ENCODE data around the gene DNAJC1.
A peak's percentile ranks its signal among the peaks of the same experiment; 100 is the strongest.

DNAJC1 gene

GRCh38 chr10:21950566-21950965, 53.0 kb downstream of the DNAJC1 start:
- FAIRE-seq = no peak
- TF ChIP-seq POLR2AphosphoS5 (IDR thresholded peaks at IDR 0.05; ENCODE audit: low read depth, low read length) (no peak), TAF1 (IDR thresholded peaks at IDR 0.05; ENCODE audit: borderline replicate concordance, low read depth, low read length) (no peak), POLR2A (IDR thresholded peaks at IDR 0.05; ENCODE audit: low read depth, low read length) (no peak)
- DNase-seq (ENCODE audit: insufficient read length) = no peak

GRCh38 chr10:21946946-21947345, 56.6 kb downstream of the DNAJC1 start:
- TF ChIP-seq POLR2AphosphoS5 (IDR thresholded peaks at IDR 0.05; ENCODE audit: low read depth, low read length) (no peak), TAF1 (IDR thresholded peaks at IDR 0.05; ENCODE audit: borderline replicate concordance, low read depth, low read length) (no peak), POLR2A (IDR thresholded peaks at IDR 0.05; ENCODE audit: low read depth, low read length) (no peak)
- DNase-seq (ENCODE audit: insufficient read length) (no peak), FAIRE-seq (no peak)

- DNase-seq (ENCODE audit: insufficient read length) (no peak), FAIRE-seq (no peak)
- no peak for TF ChIP-seq POLR2AphosphoS5 (IDR thresholded peaks at IDR 0.05; ENCODE audit: low read depth, low read length)
- TF ChIP-seq TAF1 (IDR thresholded peaks at IDR 0.05; ENCODE audit: borderline replicate concordance, low read depth, low read length) = no peak
Observed at GRCh38 chr10:21944727-21945386, 58.7 kb downstream of the DNAJC1 start.

GRCh38 chr10:21943633-21944265, 59.8 kb downstream of the DNAJC1 start:
- TF ChIP-seq TAF1 (IDR thresholded peaks at IDR 0.05; ENCODE audit: borderline replicate concordance, low read depth, low read length) (no peak), POLR2A (IDR thresholded peaks at IDR 0.05; ENCODE audit: low read depth, low read length) (no peak), POLR2AphosphoS5 (IDR thresholded peaks at IDR 0.05; ENCODE audit: low read depth, low read length) (no peak)

GRCh38 chr10:21935439-21936023, 68.0 kb downstream of the DNAJC1 start:
- TF ChIP-seq TAF1 (IDR thresholded peaks at IDR 0.05; ENCODE audit: borderline replicate concordance, low read depth, low read length) = no peak
- TF ChIP-seq POLR2A (IDR thresholded peaks at IDR 0.05; ENCODE audit: low read depth, low read length) = no peak
- TF ChIP-seq POLR2AphosphoS5 (IDR thresholded peaks at IDR 0.05; ENCODE audit: low read depth, low read length) = no peak
- DNase-seq (ENCODE audit: insufficient read length) (no peak), FAIRE-seq (no peak)

More at GRCh38 chr10:21943633-21944265, 59.8 kb downstream of the DNAJC1 start:
- FAIRE-seq (no peak), DNase-seq (ENCODE audit: insufficient read length) (no peak)

- DNase-seq (ENCODE audit: insufficient read length) (no peak), FAIRE-seq (no peak)
- TF ChIP-seq POLR2A (IDR thresholded peaks at IDR 0.05; ENCODE audit: low read depth, low read length) = no peak
- no peak for TF ChIP-seq POLR2AphosphoS5 (IDR thresholded peaks at IDR 0.05; ENCODE audit: low read depth, low read length)
- no peak for TF ChIP-seq TAF1 (IDR thresholded peaks at IDR 0.05; ENCODE audit: borderline replicate concordance, low read depth, low read length)
Observed at GRCh38 chr10:21934307-21934706, 69.2 kb downstream of the DNAJC1 start.

- DNase-seq (ENCODE audit: insufficient read length) = no peak
- no peak for FAIRE-seq
- TF ChIP-seq POLR2A (IDR thresholded peaks at IDR 0.05; ENCODE audit: low read depth, low read length) (no peak), POLR2AphosphoS5 (IDR thresholded peaks at IDR 0.05; ENCODE audit: low read depth, low read length) (no peak)
Observed at GRCh38 chr10:21929070-21929469, 74.5 kb downstream of the DNAJC1 start.

GRCh38 chr10:21927631-21928353, 75.7 kb downstream of the DNAJC1 start:
- TF ChIP-seq TAF1 (IDR thresholded peaks at IDR 0.05; ENCODE audit: borderline replicate concordance, low read depth, low read length) (no peak), POLR2A (IDR thresholded peaks at IDR 0.05; ENCODE audit: low read depth, low read length) (no peak), POLR2AphosphoS5 (IDR thresholded peaks at IDR 0.05; ENCODE audit: low read depth, low read length) (no peak)
- FAIRE-seq = no peak
- no peak for DNase-seq (ENCODE audit: insufficient read length)

GRCh38 chr10:21926949-21927348, 76.6 kb downstream of the DNAJC1 start:
- FAIRE-seq (no peak), DNase-seq (ENCODE audit: insufficient read length) (no peak)

GRCh38 chr10:21926358-21926925, 77.1 kb downstream of the DNAJC1 start:
- FAIRE-seq = no peak
- no peak for DNase-seq (ENCODE audit: insufficient read length)
- TF ChIP-seq POLR2A (IDR thresholded peaks at IDR 0.05; ENCODE audit: low read depth, low read length) (no peak), TAF1 (IDR thresholded peaks at IDR 0.05; ENCODE audit: borderline replicate concordance, low read depth, low read length) (no peak), POLR2AphosphoS5 (IDR thresholded peaks at IDR 0.05; ENCODE audit: low read depth, low read length) (no peak)

More at GRCh38 chr10:21926949-21927348, 76.6 kb downstream of the DNAJC1 start:
- TF ChIP-seq TAF1 (IDR thresholded peaks at IDR 0.05; ENCODE audit: borderline replicate concordance, low read depth, low read length) (no peak), POLR2A (IDR thresholded peaks at IDR 0.05; ENCODE audit: low read depth, low read length) (no peak), POLR2AphosphoS5 (IDR thresholded peaks at IDR 0.05; ENCODE audit: low read depth, low read length) (no peak)

GRCh38 chr10:21925851-21926250, 77.7 kb downstream of the DNAJC1 start:
- TF ChIP-seq POLR2AphosphoS5 (IDR thresholded peaks at IDR 0.05; ENCODE audit: low read depth, low read length) (no peak), POLR2A (IDR thresholded peaks at IDR 0.05; ENCODE audit: low read depth, low read length) (no peak), TAF1 (IDR thresholded peaks at IDR 0.05; ENCODE audit: borderline replicate concordance, low read depth, low read length) (no peak)
- DNase-seq (ENCODE audit: insufficient read length) (no peak), FAIRE-seq (peak; percentile 21)

Measured in GM12892 (cell line).